IPS-18c (cell line): Measurements from ENCODE around the gene ARHGAP26.

Experiments used
- H3K4me3 ChIP-seq: 2 replicates; pipeline ENCODE4 v1.7.0; 2013; ENCODE audit warnings: low read depth, mild to moderate bottlenecking, low read length, moderate library complexity; ENCODE audit not compliant: insufficient read depth
- H3K9me3 ChIP-seq: one replicate; pipeline ENCODE4 v1.6.1; 2013; ENCODE audit warnings: mild to moderate bottlenecking, low read length, moderate library complexity; ENCODE audit not compliant: control insufficient read depth, insufficient read depth

Gene ARHGAP26

GRCh38 chr5:143147383-143147782 lies 377.2 kb downstream of the ARHGAP26 start:
- H3K9me3 ChIP-seq, result no peaks in the 10 kb centered on the region
- no peak overlapping the region for H3K4me3 ChIP-seq

GRCh38 chr5:143147902-143148301 lies 377.7 kb downstream of the ARHGAP26 start:
- H3K9me3 ChIP-seq, result no peaks in the 10 kb centered on the region
- H3K4me3 ChIP-seq, result no peak overlapping the region

- Histone ChIP-seq H3K4me3 (no peak overlapping the region), H3K9me3 (no peaks in the 10 kb centered on the region)
Measured at GRCh38 chr5:143148771-143149170, 378.6 kb downstream of the ARHGAP26 start.

GRCh38 chr5:143149759-143150158 lies 379.6 kb downstream of the ARHGAP26 start:
- Histone ChIP-seq H3K4me3 (no peak overlapping the region), H3K9me3 (no peaks in the 10 kb centered on the region)

DNA sequence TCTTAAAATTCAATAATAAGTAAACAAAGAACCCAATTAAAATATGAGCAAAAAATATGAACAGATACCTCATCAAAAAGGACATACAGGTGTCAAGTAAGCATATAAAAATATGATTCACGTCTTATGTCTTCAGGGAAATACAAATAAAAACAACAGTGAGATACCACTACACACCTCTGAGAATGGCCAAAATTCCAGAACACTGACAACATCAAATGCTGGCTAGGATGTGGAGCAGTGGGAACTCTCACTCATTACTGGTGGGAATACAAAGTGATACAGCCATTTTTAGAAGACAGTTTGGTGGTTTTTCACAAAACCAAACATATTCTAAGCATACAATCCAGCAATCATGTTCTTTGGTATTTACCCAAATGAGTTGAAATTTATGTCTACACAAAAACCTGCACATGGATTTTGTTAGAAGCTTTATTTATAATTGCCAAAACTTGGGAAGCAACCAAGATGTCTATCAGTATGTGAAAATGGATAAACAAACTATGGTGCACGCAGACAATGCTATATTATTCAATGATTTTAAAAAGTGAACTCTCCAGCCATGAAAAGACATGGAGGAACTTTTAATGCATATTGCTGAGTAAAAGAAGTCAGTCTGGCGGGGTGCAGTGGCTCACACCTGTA lies 381.0 kb downstream of the ARHGAP26 start:
- Histone ChIP-seq H3K9me3 (no peaks in the 10 kb centered on the region), H3K4me3 (no peak overlapping the region)

- H3K9me3 ChIP-seq, result no peaks in the 10 kb centered on the region
- H3K4me3 ChIP-seq, result no peak overlapping the region
Measured at GRCh38 chr5:143152445-143152844, 382.3 kb downstream of the ARHGAP26 start.

- no peak overlapping the region for H3K4me3 ChIP-seq
- H3K9me3 ChIP-seq, result no peaks in the 10 kb centered on the region
Measured at GRCh38 chr5:143153332-143154119, 383.3 kb downstream of the ARHGAP26 start.

DNA sequence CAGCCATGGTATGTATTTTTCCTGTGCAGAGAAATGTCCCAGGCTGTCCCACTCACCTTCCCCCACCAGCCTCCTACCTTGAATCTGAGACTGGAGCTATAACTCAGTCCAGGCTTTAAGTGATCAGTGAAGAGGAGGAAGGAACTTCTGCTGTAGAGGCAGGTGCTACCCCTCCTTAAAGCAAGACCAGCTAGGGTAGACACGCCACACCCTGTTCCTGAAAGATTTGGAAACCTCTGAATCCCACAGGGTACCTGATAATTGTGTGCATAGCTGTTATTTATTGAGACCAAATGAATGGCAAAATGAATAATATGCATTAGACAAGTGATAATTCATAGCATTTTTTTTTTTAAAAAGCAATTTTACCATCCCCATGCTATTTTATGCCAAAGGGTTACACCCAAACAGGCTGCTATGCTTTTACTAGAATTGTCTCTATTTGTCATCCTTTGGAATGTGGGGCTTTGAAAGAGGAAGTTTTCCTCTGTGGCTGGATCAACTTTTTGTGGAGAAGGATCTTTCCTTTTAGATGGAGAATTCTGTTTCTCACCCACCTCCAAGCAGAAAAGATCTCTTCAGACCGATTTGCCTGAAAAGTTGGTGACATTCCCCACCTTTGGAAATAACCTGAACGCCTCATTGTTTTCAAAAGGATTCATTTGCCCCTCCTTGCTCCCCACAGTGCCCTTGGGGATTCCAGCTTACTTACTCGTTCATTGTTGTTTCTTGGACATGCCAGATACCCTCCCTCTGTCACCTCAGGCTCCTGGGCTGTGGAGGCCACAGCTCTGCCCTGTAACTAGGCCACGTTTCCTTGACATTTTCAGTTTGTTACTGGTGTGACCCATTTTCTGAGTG lies 384.6 kb downstream of the ARHGAP26 start:
- Histone ChIP-seq H3K9me3 (no peaks in the 10 kb centered on the region), H3K4me3 (no peak overlapping the region)

DNA sequence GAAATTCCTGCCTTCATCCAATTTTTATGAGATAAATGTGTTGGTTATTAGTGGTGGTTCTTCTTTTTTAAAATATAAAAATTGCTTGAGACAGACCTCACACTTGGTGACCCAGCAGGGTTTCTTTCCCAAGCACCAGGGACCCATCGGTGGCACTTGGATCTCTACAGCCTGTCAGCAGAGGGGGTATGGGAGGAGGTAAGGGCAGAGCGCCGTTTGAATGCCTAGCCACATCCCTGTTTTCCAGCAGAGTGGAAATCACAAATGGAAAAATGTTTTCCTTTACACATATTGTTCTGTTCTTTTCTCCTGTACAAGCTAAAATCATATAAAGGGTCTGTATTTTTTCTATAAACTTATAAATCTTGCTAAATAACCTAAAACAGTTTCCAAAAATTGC lies 385.3 kb downstream of the ARHGAP26 start:
- no peaks in the 10 kb centered on the region for H3K9me3 ChIP-seq
- no peak overlapping the region for H3K4me3 ChIP-seq

GRCh38 chr5:143156086-143156485 lies 385.9 kb downstream of the ARHGAP26 start:
- Histone ChIP-seq H3K9me3 (no peaks in the 10 kb centered on the region), H3K4me3 (no peak overlapping the region)

DNA sequence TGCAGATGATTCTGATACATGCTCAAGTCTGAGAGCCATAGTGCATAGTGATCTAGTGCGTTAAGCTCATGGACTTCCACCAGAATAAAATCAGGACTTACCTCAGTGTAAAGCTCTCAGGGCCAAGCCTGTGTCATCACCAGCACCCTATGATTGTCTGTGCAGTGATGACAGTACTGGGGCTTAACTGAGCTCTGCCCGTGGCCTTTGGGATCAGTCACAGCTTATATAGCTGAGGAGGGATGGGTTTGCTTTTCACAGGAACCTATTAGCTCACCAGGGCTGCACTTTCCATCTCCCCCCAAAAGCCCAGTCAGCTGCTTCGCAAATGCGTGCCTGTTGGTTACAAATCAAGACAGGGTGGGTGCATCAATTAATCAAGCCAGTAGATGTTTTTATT lies 386.4 kb downstream of the ARHGAP26 start:
- Histone ChIP-seq H3K4me3 (no peak overlapping the region), H3K9me3 (no peaks in the 10 kb centered on the region)

- H3K4me3 ChIP-seq, result no peak overlapping the region
- no peaks in the 10 kb centered on the region for H3K9me3 ChIP-seq
Measured at GRCh38 chr5:143159031-143159430, 388.9 kb downstream of the ARHGAP26 start.

- Histone ChIP-seq H3K9me3 (no peaks in the 10 kb centered on the region), H3K4me3 (no peak overlapping the region)
Measured at GRCh38 chr5:143161885-143162540, 391.8 kb downstream of the ARHGAP26 start.

DNA sequence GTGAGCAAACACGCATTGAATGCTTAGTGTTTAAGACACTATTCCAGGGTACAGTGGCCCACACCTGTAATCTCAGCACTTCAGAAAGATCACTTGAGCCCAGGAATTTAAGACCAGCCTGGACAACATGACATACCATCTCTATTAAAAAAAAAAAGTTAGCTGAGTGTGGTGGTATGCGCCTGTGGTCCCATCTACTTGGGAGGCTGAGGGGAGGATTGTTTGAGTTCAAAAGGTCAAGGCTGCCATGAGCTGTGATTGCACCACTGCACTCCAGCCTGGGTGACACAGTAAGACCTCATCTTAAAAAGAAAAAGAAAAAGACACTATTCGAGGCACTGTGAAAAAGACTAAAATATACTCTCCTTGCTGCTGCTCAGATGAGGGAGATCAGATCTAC lies 392.6 kb downstream of the ARHGAP26 start:
- H3K4me3 ChIP-seq, result no peak overlapping the region
- H3K9me3 ChIP-seq, result no peaks in the 10 kb centered on the region

GRCh38 chr5:143164557-143164956 lies 394.4 kb downstream of the ARHGAP26 start:
- Histone ChIP-seq H3K9me3 (no peaks in the 10 kb centered on the region), H3K4me3 (no peak overlapping the region)

DNA sequence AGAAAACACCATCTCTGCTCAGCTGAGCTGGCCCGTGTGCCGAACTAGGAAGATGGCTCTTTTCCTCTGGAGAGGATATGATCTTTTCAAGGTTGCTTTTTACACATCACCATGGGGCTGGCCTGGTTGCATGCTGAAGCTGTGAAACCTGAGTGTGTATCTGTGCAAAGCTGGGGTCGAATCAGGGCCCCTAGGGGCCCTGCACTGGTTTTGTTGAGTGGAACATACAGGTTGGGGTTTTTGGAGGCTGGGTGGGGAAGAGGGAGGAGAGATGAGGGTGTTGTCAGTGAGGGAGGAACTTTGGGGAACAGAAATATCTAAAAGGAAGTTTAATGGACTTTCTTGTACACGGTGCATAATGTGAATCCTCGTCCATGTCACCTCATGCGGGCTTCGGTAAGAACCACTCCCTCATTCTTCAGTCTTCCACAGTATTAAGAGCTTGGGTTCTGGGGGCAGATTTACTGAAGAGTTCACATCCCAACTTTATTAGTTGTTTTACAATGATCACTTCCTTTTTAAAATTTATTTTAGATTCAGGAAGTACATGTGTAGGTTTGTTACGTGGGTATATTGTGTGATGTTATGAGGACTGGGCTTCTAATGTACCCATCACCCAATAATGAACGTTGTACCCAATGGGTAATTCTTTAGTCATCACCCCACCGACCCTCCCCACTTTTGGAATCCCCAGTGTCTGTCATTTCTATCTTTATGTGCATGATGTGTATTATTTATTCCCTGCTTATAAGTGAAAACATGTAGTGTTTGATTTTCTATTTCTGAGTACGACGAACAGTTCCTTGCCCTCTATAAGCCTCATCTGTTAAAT lies 395.1 kb downstream of the ARHGAP26 start:
- H3K4me3 ChIP-seq, result no peak overlapping the region
- no peaks in the 10 kb centered on the region for H3K9me3 ChIP-seq

DNA sequence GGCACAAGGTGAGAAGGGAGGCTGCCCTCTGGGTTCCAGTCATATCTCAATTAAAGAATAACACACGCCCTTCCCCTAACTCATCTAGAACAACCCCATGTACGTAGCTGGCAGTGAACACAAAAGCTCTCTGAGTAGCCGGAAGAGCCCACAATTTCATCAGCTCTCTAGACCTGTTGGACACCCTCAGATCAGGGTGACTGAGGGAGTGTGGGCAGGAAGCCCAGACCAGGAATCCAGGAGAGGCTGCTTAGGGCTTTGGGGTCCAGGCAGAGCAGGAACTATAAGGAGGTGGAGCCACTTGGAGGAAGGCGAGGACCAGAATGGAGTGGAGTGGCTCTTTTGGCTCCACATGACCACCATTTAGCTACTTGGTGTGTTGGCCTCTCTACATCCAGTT lies 395.9 kb downstream of the ARHGAP26 start:
- Histone ChIP-seq H3K4me3 (no peak overlapping the region), H3K9me3 (no peaks in the 10 kb centered on the region)
